GDM1 (cell line): Measurements from ENCODE around the gene ZBTB48.
"Not testable (repeated sequence)": the region's sequence is repeated elsewhere in the genome, so short reads cannot be mapped to it uniquely, and the experiment has no call there.

Source experiments
- DNase-seq: peaks from one replicate; lab custom pipeline; 2025; lab: John Stamatoyannopoulos, UW

ZBTB48 gene

DNA sequence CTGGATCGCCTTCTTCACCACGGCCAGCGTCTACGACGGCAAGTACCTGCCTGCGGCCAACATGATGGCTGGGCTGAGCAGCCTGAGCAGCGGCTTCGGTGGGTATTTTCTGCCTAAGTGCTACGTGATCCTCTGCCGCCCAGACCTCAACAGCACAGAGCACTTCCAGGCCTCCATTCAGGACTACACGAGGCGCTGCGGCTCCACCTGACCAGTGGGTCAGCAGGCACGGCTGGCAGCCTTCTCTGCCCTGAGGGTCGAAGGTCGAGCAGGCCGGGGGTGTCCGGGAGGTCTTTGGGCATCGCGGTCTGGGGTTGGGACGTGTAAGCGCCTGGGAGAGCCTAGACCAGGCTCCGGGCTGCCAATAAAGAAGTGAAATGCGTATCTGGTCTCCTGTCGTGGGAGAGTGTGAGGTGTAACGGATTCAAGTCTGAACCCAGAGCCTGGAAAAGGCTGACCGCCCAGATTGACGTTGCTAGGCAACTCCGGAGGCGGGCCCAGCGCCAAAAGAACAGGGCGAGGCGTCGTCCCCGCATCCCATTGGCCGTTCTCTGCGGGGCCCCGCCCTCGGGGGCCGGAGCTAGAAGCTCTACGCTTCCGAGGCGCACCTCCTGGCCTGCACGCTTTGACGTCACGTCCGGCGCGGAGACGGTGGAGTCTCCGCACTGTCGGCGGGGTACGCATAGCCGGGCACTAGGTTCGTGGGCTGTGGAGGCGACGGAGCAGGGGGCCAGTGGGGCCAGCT, at the start of gene ZBTB48:
ZBTB48 (plus strand) TSS at position 621 of the 745 bp plus-strand sequence. CDS start 616 bp downstream, outside the sequence.
- peak; percentile 93 for DNase-seq

DNA sequence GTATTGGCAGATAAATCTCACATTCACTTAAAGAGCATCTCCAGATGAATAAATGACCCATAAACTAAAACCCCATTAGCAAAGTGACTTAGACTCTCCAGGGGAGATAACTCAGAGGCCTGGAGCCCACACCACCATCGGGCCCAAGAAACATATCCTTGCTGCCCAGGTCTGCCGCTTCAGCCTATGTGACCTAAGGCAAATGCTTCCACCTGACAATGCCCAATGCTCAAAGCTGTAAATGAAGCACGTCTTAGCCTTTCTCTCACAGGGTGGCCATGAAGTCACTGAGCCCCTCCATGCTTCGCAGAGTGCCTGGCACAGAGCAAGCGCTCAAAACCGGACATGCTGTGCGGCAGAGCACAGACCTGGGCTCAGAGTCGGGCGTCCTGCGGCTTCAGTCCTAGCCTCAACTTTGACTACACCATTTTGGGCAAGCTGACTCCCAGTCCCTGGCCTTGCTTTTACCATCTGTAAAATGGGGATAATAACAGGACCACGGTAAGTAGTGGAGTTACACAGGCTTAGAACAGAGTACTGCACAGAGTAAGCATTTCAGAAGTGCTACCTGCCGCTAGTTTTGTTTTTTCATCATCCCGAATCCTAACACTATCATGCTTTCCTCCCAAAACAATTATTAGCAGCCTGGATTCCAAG, 49.2 kb upstream of the ZBTB48 start:
- DNase-seq = no peak

DNA sequence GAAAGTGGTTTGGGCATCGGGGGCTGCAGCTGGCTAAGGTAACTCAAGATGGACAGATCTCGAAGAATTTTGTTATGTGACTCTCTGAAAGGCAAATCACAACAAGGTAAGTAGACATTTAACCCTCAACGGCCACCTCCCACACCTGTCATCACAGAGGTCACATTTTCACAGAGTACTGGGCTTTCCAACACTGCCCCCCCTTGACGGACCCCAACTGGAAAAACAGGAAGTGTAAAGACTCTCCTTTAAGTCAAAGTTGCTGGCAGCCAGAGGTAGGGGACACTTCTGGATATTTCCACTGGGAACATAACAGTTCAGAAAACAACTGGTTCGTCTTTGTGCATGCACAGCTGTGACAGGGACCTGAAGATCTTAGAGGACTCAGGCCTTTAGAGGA, 47.8 kb upstream of the ZBTB48 start:
- DNase-seq = no peak

DNA sequence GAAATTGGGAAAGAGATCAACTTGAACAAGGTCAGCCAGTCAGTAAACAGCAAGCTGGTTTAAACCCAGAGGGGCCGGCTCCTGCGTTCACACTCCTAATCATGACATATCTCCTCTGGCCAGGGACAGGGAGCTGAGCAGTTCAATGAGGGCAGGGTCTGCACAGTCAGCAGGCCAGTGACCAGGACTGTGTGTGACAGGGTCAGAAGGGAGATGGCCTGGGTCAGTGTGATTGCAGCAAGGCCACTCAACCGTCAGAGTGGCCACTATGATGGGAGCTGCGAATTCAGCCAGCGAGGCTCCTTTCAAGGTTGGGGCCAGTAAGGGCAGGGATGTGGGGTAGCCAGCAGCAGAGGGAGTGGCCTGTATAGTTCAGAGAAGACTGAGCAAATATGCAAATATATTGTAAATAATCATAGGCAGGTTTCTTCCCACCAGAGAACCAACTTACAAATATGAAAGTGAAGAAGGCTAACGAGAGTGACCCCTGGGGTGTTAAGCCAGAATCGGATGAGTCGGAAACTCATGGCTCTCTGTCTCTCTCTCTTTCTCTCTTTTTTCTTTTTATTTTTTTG, 45.5 kb upstream of the ZBTB48 start:
- no peak for DNase-seq

DNA sequence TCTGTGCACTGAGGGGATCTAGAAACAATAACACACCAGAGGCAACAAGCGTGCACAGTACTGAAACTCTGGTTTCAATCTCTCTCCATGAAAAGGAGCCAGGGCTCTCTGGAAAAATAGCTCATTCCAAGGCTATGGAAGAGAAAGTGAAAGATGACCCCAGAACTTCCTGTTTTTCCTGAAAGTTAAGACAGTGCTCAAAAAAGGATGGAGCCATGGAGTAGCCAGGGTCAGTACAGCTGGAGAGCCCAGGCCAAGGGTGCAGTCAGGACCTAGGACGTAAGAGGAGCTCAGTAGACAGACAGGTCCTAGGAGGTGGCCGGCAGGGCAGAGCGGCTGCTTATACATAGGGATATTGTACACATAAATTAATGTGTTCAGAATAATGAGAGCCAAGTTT, 44.6 kb upstream of the ZBTB48 start:
- no peak for DNase-seq

DNA sequence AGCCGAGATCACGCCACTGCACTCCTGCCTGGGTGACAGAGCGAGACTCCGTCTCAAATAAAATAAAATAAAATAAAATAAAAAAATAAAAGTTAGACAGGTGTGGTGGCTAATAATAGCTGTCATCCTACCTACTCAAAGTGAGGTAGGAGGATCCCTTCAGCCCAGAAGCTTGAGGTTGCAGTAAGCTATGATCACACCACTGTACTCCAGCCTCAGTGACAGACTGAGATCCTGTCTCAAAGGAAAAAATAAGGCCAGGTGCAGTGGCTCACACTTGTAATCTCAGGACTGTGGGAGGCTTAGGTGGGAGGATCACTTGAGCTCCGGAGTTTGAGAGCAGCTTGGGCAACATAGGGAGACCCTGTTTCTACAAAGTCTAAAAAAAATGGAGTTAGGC, 43.5 kb upstream of the ZBTB48 start:
- DNase-seq = no peak

DNA sequence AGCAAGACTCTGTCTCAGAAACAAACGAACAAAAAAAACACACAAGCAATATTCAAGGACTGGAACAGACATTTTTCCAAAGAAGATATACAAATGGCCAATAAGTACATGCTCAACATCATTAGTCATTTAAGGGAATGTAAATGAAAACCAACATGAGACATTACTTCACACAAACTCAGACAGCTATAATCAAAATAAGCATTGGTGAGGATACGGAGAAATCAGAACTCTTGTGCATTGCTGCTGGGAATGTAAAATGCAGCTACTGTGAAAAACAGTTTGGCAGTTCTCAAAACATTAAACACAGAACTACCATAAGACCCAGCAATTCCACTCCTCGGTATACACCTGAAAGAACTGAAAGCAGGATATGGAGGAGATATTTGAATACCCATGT, 40.8 kb upstream of the ZBTB48 start:
- no peak for DNase-seq

DNA sequence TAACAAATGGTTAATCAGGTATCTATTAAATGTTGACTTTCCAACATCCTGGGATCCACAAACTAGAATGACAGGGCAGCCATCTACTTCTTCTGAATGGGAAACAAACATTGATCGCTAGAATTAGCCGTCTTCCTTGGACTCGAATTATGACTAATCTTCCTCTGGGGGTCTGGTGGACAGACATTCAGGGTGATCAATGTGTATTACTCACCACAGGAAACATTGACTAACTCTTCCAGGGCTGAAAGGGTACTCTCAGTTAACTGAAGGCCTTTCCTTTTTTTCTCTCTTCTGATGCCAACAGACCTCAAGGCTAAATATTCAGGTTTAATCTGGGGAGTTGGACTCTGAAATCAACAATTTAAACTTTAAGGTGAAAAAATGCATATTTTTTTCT, 35.0 kb upstream of the ZBTB48 start:
- no peak for DNase-seq

DNA sequence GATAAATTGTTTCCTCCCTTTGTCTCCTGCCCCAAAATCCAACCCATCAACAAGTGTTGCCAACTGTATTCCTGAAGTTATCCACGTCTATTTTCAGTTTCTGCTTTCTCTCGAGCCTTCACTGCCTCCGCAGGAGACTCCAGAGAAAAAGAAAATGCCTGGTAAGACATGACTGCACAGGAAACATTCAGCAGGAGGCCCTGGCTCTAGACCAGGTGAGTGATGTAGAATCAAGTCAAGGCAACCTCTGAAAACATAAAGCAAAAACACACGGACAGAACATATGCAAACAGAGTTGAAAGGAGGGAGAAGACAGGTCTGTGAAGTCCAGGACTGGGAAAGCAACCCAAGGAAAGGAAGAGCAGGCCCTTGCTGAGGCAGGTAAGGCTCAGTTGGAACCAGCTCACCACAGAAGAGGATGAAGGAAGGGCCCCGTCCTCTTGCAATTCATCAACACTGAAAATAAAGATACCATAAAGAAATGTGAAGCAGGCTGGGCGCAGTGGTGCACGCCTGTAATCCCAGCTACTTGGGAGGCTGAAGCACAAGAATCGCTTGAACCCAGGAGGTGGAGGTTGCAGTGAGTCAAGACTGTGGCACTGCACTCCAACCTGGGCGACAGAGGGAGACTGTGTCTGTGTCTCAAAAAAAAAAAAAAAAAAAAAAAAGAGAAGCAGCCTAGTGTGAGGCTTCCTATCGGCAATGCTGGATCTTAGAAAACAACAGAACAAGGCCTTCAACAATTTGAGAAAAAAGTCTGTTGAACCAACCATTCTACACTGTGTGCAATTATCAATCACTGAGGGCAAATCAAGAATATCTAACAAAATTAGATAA, 34.3 kb upstream of the ZBTB48 start:
- DNase-seq = no peak

DNA sequence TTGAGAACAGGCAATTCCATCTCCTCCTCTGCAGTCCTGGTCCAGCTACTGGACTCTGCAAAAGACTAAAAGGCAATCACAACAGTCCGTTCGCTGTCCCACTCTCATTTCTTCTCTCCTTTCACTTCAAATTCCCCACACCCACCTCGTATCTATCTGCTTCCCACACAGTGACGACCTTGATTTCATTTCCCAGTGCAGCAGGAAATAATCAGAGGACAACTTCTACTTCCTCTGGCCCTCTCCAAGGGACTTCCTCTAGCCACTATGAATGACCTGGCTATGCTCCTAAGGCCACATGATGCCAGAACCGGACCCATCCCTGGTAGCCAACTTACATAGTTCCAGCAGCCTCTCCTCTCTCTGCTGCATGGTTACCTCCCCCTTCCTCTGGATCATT, 33.5 kb upstream of the ZBTB48 start:
- DNase-seq = no peak

DNA sequence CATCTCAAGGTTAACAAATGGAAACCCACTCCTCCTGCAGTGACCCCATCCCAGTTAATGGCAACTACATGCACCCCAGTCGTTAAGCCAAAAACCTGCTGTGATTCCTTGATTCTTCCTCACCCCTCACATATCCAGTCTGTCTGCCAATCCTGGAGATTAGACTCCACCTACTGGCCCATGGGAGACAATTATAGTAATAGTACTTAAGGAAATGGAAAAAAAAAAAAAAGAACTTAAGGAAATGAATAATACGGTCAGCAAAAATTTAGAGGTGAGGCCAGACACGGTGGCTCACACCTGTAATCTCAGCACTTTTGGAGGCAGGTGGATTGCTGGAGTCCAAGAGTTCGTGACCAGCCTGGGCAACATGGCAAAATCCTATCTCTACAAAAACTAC, 32.5 kb upstream of the ZBTB48 start:
- DNase-seq = no peak

DNA sequence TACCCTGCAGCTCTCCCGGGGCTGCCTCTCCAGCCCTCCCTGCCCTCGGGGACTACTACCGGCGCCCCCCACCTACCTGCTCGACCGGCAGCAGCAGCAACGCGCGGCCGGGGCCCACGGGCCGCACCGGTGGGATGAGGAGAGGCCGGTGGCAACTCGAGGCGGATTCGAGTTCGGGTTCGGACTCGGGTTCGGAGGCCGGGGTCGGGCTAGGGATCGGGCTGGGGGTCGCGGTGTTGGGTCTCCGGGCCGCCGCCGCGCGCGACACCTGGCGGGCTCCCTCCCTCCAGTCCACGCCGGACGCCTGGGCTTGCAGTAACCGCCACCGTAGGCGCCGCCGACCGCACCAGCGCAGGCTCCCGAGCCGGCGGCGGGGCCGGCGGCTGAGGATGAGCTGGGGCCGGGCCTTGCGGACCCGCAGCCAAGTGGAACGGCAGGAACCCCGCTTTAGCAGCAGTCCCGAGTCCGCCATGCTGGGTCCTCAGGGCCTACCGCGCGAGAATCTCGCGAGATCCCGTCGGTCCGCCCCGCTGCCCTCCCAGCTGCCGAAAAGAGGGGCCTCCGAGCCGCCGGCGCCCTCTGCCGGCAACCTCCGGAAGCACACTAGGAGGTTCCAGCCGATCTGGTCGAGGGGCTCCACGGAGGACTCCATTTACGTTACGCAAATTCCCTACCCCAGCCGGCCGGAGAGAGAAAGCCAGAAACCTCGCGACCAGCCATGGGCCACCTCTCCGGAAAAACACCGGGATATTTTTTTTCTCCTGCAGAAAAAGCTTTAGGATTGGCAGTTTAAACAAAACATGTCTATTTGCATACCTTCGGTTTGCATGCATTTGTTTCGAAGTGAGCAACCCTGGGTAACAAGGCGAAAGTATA, 25.5 kb upstream of the ZBTB48 start, which contains the start of gene NOL9:
NOL9 (minus strand) TSS at position 483 of the 876 bp plus-strand sequence; CDS start at position 472, 11 bp downstream.
- peak; percentile 88 for DNase-seq

DNA sequence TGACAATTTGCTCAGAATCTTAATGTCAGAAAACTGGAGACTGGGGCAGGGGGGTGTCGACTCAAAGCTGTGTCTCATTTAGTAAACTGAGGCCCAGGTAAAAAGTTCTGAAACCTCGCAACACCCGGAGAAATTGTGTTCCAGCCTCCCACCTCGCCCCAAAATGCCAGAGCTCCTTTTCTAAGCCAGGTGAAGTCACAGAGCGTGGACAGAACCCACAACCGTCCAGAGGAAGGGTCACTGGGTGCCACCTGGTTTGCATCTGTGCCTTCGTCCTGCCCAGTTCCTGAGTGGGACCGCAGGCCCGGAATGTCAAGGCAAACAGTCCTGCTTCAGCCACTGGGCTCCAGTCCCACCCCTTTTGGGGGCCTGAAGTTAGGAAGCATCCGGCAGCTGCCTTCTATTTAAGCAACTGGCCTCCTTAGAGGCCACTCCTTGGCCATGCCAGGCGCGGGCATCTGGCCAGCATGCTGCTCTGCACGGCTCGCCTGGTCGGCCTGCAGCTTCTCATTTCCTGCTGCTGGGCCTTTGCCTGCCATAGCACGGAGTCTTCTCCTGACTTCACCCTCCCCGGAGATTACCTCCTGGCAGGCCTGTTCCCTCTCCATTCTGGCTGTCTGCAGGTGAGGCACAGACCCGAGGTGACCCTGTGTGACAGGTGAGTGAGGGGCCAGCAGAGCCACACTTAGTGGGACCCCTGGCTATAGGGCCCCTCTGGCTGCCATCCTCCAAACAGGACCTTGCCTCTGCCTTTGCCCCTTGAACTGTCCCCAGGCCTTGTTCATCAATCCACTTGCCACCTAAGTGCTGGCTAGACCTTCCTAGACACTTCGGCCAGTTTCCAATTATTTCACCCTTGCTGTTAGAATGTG, 24.7 kb upstream of the ZBTB48 start, which contains the start of gene TAS1R1:
TAS1R1 (plus strand) TSS at position 401 of the 872 bp plus-strand sequence; CDS start at position 468, 67 bp downstream.
- DNase-seq = no peak

DNA sequence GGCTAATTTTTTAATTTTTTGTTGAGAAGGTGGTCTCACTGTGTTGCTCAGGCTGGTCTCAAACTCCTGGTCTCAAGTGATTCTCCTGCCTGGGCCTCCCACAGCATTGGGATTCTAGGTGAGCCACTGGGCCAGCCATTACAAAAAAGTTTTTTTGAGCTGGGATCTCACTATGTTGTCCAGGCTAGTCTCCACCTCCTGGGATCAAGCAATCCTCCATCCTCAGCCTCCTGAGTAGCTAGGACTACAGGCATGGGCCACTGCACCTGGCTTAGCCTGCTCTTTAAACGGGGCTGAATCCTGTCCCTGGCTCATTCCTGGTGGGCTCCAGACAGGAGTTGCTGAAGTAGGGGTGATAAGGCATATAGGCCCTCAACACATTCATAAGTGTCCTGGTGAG, 22.2 kb upstream of the ZBTB48 start:
- no peak for DNase-seq

DNA sequence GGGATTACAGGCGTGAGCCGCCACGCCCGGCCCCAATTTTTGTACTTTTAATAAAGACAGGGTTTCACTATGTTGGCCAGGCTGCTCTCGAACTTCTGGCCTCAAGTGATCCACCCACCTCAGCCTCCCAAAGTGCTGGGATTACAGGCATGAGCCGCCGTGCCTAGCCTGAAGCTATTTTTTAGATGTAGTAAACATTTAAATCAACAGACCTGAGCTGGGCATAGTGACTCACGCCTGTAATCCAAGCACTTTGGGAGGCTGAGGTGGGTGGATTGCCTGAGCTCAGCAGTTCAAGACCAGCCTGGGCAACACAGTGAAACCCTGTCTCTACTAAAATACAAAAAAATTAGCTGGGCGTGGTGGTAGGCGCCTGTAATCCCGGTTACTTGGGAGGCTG, 20.6 kb upstream of the ZBTB48 start:
- not testable (repeated sequence) for DNase-seq

DNA sequence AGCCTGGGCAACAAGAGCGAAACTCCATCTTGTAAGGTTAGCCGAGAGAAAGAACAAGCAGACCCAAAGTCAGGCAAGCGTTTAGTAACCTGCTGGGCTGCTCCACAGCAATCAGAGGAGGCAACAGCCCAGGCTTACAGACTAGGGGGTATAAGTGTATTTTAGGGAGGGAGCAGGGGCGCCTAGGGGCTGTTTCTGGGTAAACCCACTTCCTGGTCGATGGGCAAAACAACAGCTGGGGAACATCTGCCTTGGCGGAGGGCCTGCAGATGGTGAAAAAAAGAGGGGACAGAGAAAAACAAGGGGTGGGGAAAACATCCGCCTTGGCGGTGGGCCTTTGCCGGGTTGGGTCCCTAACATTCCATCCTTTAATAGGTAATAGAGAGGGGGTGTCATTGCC, 19.5 kb upstream of the ZBTB48 start:
- no peak for DNase-seq

DNA sequence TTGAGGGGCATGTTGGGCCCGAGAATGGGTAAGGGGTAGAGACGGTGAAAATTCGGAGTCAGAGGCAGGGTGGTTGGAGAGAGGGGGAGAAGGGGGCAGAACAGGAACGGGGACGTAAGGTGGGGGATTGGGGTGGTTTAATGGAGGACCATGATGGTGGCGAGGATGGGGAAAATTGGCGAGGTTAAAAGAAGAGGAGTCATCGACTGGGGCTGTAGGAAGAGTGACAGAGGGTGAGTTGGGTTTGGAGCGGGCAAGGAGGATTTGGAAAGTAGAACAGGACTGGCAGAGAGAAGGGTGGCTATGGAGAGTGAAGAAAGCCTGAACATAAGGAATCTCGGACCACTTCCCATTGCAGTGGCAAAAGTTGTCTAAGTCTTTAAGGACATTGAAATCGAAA, 10.8 kb upstream of the ZBTB48 start:
- no peak for DNase-seq

DNA sequence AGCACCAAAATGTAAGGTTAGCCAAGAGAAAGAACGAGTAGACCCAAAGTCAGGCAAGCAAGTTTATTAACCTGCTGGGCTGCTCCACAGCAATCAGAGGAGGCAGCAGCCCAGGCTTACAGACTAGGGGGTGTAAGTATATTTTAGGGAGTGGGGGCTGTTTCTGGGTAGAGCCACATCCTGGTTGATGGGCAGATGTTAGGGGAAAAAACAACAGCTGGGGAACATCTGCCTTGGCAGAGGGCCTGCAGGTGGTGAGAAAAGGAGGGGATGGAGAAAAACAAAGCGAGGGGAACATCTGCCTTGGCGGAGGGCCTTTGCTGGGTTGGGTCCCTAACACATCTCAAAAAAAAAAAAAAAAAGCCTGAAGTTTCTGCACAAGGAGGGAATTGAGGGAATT, 9.7 kb upstream of the ZBTB48 start:
- no peak for DNase-seq

DNA sequence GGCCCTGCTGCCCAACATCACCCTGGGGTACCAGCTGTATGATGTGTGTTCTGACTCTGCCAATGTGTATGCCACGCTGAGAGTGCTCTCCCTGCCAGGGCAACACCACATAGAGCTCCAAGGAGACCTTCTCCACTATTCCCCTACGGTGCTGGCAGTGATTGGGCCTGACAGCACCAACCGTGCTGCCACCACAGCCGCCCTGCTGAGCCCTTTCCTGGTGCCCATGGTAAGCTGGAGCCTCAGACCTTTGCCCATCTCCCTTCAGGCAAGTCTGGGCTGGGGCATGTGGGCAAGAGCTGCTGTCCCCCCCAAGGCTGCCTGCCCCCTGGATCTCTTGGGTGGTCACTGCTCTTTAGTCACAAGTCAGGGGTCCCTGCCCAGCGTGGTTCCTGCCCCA, 8.8 kb upstream of the ZBTB48 start:
- no peak for DNase-seq

DNA sequence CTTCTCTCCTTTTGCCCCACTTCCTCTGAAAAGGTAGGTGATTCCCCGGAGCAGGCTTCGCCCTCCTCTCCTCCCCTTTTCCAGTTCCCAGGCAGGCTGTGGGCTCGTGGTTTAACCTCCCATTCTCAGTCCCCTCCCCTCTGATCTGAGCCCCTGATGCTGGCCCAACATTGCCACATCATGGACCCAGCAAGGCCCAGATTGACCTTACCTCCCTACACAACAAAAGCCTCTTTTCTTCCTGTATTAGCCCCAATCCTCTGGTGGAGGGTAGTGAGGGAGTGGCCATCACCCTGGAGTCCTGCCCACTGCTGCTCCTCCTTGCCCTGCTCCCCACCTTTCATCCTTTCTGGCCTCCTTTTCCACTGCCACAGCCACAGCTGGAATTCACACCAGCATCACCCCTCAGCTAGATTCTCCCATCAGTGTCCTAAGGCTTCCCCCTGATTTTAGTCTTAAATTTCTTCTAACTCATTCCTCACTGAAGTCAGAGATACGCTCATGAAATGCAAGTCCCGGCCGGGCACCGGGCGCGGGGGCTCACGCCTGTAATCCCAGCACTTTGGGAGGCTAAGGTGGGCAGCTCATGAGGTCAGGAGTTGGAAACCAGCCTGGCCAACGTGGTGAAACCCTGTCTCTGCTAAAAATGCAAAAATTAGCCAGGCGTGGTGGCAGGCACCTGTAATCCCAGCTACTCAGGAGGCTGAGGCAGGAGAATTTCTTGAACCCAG, 7.0 kb upstream of the ZBTB48 start:
- DNase-seq = no peak
